Ureter (tissue), 1 donor: ENCODE data around the gene ANKRD55. TPM values are rescaled to one million over a fixed set of nuclear protein-coding genes. Genes with fewer than 3 reads are reported as not detected.
"Not testable (repeated sequence)": the region's sequence is repeated elsewhere in the genome, so short reads cannot be mapped to it uniquely, and the experiment has no call there.

Experiments
- DNase-seq: peaks from one replicate; pipeline ENCODE4 v3.0.0-alpha.2; 2020; ENCODE audit warnings: low spot score
- total RNA-seq: library from RNA; stranded (reverse); gene quantifications from one replicate; pipeline ENCODE4 v1.2.4, GENCODE V29; 2023
- donor health status: DM: yes; HTN: yes; CAD: no.

Gene ANKRD55
- total RNA-seq, 1 donor from 2014 or later, result 0.34 TPM

GRCh38 chr5:56102889-56103288 is 130.2 kb downstream of the ANKRD55 start:
- DNase-seq, result no peak

GRCh38 chr5:56102207-56102606 is 130.9 kb downstream of the ANKRD55 start:
- DNase-seq, result not testable (repeated sequence)

- no peak for DNase-seq
These were observed 131.9 kb downstream of the ANKRD55 start for GRCh38 chr5:56101180-56101579.

GRCh38 chr5:56100439-56101176 is 132.5 kb downstream of the ANKRD55 start:
- no peak for DNase-seq

GRCh38 chr5:56099346-56099745 is 133.8 kb downstream of the ANKRD55 start:
- no peak for DNase-seq

- no peak for DNase-seq
These were observed 136.1 kb downstream of the ANKRD55 start for GRCh38 chr5:56097055-56097454.

- no peak for DNase-seq
These were observed 137.5 kb downstream of the ANKRD55 start for GRCh38 chr5:56095579-56096102.

GRCh38 chr5:56094579-56095361 is 138.4 kb downstream of the ANKRD55 start:
- no peak for DNase-seq

- no peak for DNase-seq
These were observed 139.2 kb downstream of the ANKRD55 start for GRCh38 chr5:56093970-56094369.

GRCh38 chr5:56092115-56092514 is 141.0 kb downstream of the ANKRD55 start:
- no peak for DNase-seq

- no peak for DNase-seq
These were observed 141.5 kb downstream of the ANKRD55 start for GRCh38 chr5:56091664-56092063.

- no peak for DNase-seq
These were observed 142.2 kb downstream of the ANKRD55 start for GRCh38 chr5:56090793-56091460.

- DNase-seq, result no peak
These were observed 143.9 kb downstream of the ANKRD55 start for GRCh38 chr5:56088967-56089829.

- no peak for DNase-seq
These were observed 144.6 kb downstream of the ANKRD55 start for GRCh38 chr5:56088431-56088949.

GRCh38 chr5:56085193-56085592 is 147.9 kb downstream of the ANKRD55 start:
- DNase-seq, result no peak

- DNase-seq, result no peak
These were observed 149.8 kb downstream of the ANKRD55 start for GRCh38 chr5:56083286-56083854.

- DNase-seq, result not testable (repeated sequence)
These were observed 152.0 kb downstream of the ANKRD55 start for GRCh38 chr5:56081053-56081642.

GRCh38 chr5:56080375-56081052 is 152.6 kb downstream of the ANKRD55 start:
- no peak for DNase-seq

- DNase-seq, result not testable (repeated sequence)
These were observed 154.0 kb downstream of the ANKRD55 start for GRCh38 chr5:56079157-56079500.
